H1 (cell line): ENCODE data around the gene SNAPC2. TPM values are rescaled to one million over a fixed set of nuclear protein-coding genes. Genes with fewer than 3 reads are reported as not detected.

Source experiments
- E2F6 ChIP-seq: IDR thresholded peaks from 2 replicates; pipeline ENCODE4 v1.6.1; 2012; ENCODE audit warnings: inconsistent platforms
- EP300 ChIP-seq, 2 experiments: IDR thresholded peaks; 1 replicate in 1 of 2; 2 replicates in 1 of 2; pipeline ENCODE4 v1.6.1; 2011 to 2012; ENCODE audit warnings: low read depth in 2 of 2, low read length in 2 of 2, mild to moderate bottlenecking in 2 of 2, borderline replicate concordance in 1 of 2, inconsistent platforms in 1 of 2, moderate library complexity in 1 of 2
- EZH2 ChIP-seq: fragments of 200-600 bp; sonication (generic); IDR thresholded peaks from 2 replicates; pipeline ENCODE4 v1.7.1; 2012; ENCODE audit warnings: low read depth, mild to moderate bottlenecking, moderate library complexity, low read length, inconsistent platforms; ENCODE audit not compliant: severe bottlenecking
- KDM4A ChIP-seq: IDR thresholded peaks from one replicate; pipeline ENCODE4 v1.7.1; 2012; ENCODE audit warnings: low read depth, mild to moderate bottlenecking, moderate library complexity, low read length, inconsistent platforms; ENCODE audit not compliant: severe bottlenecking
- TCF12 ChIP-seq: IDR thresholded peaks from 2 replicates; pipeline ENCODE4 v1.6.1; 2011; ENCODE audit warnings: low read depth, mild to moderate bottlenecking, low read length
- YY1 ChIP-seq: IDR thresholded peaks from 2 replicates; pipeline ENCODE4 v1.6.1; 2011; ENCODE audit warnings: low read depth, mild to moderate bottlenecking, low read length
- ZNF274 ChIP-seq: IDR thresholded peaks from 2 replicates; pipeline ENCODE4 v1.7.0; 2012; ENCODE audit warnings: low read length, borderline replicate concordance; ENCODE audit errors: extremely low read depth
- polyA plus RNA-seq, 7 experiments: library from polyadenylated mRNA; depleted of rRNA in 3 of 7; stranded (reverse) in 5 of 7; unstranded in 2 of 7; fragments of >200 nt in 5 of 7; fragments of 200-250 nt in 2 of 7; gene quantifications; 1 replicate in 5 of 7; 2 replicates in 1 of 7; 4 replicates in 1 of 7; pipeline versions ENCODE4 v1.2.1 to v1.2.3, GENCODE V29; 2011 to 2013; ENCODE audit warnings: missing spikeins in 2 of 7, mixed read lengths in 2 of 7
- total RNA-seq: library from RNA; stranded (reverse); fragmentation: NEBNext Ultra II Directional; extraction: Animal tissue kit (Norgen Biotek cat#: 25700); gene quantifications from 2 replicates; pipeline ENCODE4 v1.2.1, GENCODE V29; 2021

Gene SNAPC2
- total and polyA plus RNA-seq, 2 of the 8 experiments (the other 6 are each of a cell fraction or from before 2014, with no cell fraction given): 18.2 to 20.3 TPM

DNA sequence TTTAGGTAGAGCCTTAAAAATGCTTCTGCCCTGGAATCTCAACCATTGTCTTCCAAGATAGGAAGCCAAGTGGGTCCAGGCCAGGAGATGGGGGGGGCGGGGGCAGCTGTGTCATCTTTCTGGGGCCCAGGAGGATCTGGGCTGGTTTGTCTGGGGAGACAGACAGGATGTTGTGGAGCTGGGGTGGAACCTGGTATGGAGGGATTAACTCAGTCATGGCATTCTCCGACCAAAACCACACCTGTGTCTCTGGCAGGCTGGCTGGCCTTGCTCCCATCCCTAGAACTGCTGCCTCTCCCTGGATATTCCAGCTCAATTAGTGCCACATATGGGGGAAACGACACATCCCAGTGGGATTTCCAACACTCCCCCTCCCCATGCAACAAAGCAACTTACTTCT is 19.2 kb upstream of the SNAPC2 start (continued):
- no peak for TF ChIP-seq TCF12
- no peak for TF ChIP-seq ZNF274
- no peak for TF ChIP-seq E2F6
- no peak for TF ChIP-seq EP300 (IDR thresholded peaks at IDR 0.05; ENCODE audit: borderline replicate concordance in 1 of 2, low read depth in 2 of 2, low read length in 2 of 2)
- no peak for TF ChIP-seq EZH2
- no peak for TF ChIP-seq KDM4A
- no peak for TF ChIP-seq YY1
